Ascending aorta (tissue), 2 donors: Measurements from ENCODE around the gene SH3RF3. TPM values are rescaled to one million over a fixed set of nuclear protein-coding genes. Genes with fewer than 3 reads are reported as not detected.

Experiments used
- DNase-seq, 2 donors: peaks; one replicate each; pipeline ENCODE4 v3.0.0-alpha.2; 2019; ENCODE audit warnings: low spot score in 2 of 2
- H3K27ac ChIP-seq, 2 donors: fragments of 200-600 bp; sonication (generic); one replicate each; pipeline ENCODE4 v1.5.1; 2016 to 2017; ENCODE audit warnings: mild to moderate bottlenecking in 1 of 2
- H3K27me3 ChIP-seq: fragments of 200-600 bp; sonication (generic); one replicate; pipeline ENCODE4 v1.5.1; 2017
- H3K36me3 ChIP-seq, 2 donors: fragments of 200-600 bp; sonication (generic); one replicate each; pipeline ENCODE4 v1.5.1; 2016
- H3K4me1 ChIP-seq, 2 donors: fragments of 200-600 bp; sonication (generic); one replicate each; pipeline ENCODE4 v1.5.1; 2016 to 2017; ENCODE audit warnings: mild to moderate bottlenecking in 1 of 2
- H3K4me3 ChIP-seq, 2 donors: fragments of 200-600 bp; sonication (generic); one replicate each; pipeline ENCODE4 v1.5.1; 2016 to 2017; ENCODE audit warnings: mild to moderate bottlenecking in 1 of 2
- H3K9me3 ChIP-seq, 2 donors: fragments of 200-600 bp; sonication (generic); one replicate each; pipeline ENCODE4 v1.5.1; 2016
- CTCF ChIP-seq, 3 experiments: fragments of 200-600 bp in 2 of 3; fragments of 450-650 bp in 1 of 3; sonication (generic) in 2 of 3; IDR thresholded peaks; one replicate each; pipeline ENCODE4 v1.5.1; 2016 to 2019; ENCODE audit warnings: antibody characterized with exemption in 3 of 3, mild to moderate bottlenecking in 1 of 3, moderate library complexity in 1 of 3
- intact Hi-C: fragments of 100-400 bp; cut with DNase I; formaldehyde crosslinking; loops from one replicate; pipeline ENCODE4 v1.15.1; 2023
- total RNA-seq: library from RNA; depleted of rRNA; stranded (reverse); fragments of >200 nt; gene quantifications from one replicate; pipeline ENCODE4 v1.1.0, GENCODE V29; 2016

The SH3RF3 gene
- total RNA-seq, 1 donor from 2014 or later, result 53.5 TPM

DNA sequence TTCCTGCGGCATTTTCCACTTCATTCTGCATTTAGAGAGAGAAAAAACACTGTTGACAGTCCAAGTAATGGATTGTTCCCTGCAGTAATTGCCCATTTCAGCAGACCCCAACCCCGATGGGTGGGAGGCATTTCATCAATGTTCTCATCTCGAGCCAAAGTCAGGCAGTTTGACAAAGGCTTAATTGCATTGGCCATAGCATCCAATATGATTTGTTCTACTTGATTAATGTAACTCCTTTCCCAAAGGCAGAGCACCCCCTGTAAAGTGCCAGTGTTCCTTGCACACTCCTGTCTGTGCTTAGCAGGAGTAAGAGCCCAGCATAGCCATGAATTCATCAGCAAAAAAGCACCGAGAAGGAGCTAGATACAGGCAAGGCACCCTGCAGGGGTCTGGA lies 310.4 kb downstream of the SH3RF3 start:
- Histone ChIP-seq H3K27ac (peak overlapping the region; percentile 89 to 96), H3K4me3 (no peak overlapping the region), H3K4me1 (peaks cover 36 to 49% of the 10 kb centered on the region in 2 donors), H3K9me3 (peaks cover under 1 to 23% of the 10 kb centered on the region in 2 donors), H3K27me3 (no peaks in the 10 kb centered on the region), H3K36me3 (peaks cover 0 to 12% of the 10 kb centered on the region in 2 donors)
- TF ChIP-seq CTCF (IDR thresholded peaks at IDR 0.05), result no peak
- intact Hi-C loops, result loop anchor here (5.0 kb wide), 4 partner anchors 73 to 312 kb away; partner anchors contain the start of gene SH3RF3
- DNase-seq, result peak in 1 of 2 donors; percentile 58

DNA sequence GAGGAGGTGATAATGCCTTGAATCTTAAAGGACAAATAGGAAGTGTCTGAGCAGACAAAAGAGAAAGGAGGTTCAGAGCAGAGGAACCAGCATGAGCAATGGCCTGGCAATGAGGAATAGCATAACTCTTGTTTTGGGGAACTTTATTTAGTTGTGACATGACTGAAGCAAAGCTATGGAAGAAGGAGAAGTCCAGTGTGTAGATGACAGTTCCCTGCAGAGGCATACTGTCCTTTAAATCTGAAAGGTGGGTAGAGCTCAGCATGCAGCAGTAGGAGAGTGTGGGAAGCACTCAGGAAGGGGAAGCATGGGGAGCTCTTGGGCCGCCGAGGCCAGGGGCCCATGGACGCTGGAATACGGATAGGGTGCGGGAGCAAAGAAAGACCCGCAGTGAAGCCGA lies 311.0 kb downstream of the SH3RF3 start:
- no peak for DNase-seq
- intact Hi-C loops, result loop anchor here (5.0 kb wide), 4 partner anchors 72 to 313 kb away; partner anchors contain the start of gene SH3RF3
- peaks cover 0 to 12% of the 10 kb centered on the region in 2 donors for H3K36me3 ChIP-seq
- TF ChIP-seq CTCF (IDR thresholded peaks at IDR 0.05), result no peak
- H3K4me1 ChIP-seq, result peaks cover 36 to 49% of the 10 kb centered on the region in 2 donors
- no peak overlapping the region for H3K4me3 ChIP-seq
- peak overlapping the region; percentile 89 to 96 for H3K27ac ChIP-seq
- H3K27me3 ChIP-seq, result no peaks in the 10 kb centered on the region
- peaks cover 5 to 29% of the 10 kb centered on the region in 2 donors for H3K9me3 ChIP-seq

GRCh38 chr2:109440499-109441156 lies 311.6 kb downstream of the SH3RF3 start:
- intact Hi-C loops, result no loop called here
- DNase-seq, result peak in 1 of 2 donors; percentile 82

DNA sequence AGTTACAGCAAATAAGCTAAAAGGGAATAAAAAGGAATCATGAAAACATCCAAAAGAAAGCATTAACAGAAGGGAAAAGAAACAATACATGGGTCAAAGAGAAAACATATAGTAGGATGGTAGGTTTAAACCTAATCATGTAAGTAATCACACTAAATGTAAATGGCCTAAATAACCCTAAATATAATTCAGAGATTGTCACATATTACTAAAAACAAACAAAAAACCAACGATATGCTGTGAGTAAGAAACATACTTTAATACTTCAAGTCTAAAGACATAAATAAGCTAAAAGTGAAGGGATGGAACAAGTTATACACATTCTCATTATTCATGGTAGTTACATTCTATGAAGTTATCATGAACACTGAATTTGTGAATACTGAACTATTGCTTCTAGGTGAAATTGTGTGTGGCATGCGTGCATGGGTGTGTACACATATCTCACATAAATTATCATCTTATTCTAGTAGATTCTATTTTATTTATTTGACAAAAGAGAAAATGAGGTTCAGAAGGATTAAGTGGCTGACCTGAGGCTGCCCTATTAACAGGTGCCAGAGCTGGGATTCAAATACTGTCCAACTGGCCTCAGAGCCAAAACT lies 313.8 kb downstream of the SH3RF3 start:
- H3K27ac ChIP-seq, result no peak overlapping the region
- no peaks in the 10 kb centered on the region for H3K27me3 ChIP-seq
- peaks cover 5 to 31% of the 10 kb centered on the region in 2 donors for H3K9me3 ChIP-seq
- peaks cover 25 to 38% of the 10 kb centered on the region in 2 donors for H3K4me1 ChIP-seq
- no peak overlapping the region for H3K4me3 ChIP-seq
- peaks cover 0 to 5% of the 10 kb centered on the region in 2 donors for H3K36me3 ChIP-seq
- intact Hi-C loops, result no loop called here
- DNase-seq, result no peak
- no peak for TF ChIP-seq CTCF (IDR thresholded peaks at IDR 0.05)

More at GRCh38 chr2:109440499-109441156, 311.6 kb downstream of the SH3RF3 start:
- Histone ChIP-seq H3K36me3 (peaks cover 0 to 12% of the 10 kb centered on the region in 2 donors), H3K27me3 (no peaks in the 10 kb centered on the region), H3K9me3 (peaks cover 5 to 31% of the 10 kb centered on the region in 2 donors), H3K4me3 (no peak overlapping the region), H3K4me1 (peaks cover 35 to 46% of the 10 kb centered on the region in 2 donors), H3K27ac (peak overlapping the region; percentile 89 to 96)
- TF ChIP-seq CTCF (IDR thresholded peaks at IDR 0.05), result no peak

DNA sequence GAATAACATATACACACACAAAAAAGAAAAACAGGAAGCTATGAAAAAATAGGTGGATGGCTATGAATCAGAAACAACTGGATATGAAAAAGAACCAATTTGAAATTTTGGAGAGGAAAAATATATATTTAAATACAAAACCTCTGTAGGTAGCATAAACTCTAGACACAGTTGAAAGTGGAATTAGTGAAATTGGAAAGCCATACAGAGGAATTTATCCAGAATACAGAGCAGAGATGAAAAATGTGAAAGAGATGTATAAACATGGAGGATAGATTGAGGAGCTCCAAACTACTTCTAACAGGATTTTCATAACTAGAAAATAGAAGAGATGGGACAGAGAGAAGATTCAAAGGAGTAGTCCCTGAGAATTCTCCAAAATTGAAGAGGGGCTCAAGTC lies 315.9 kb downstream of the SH3RF3 start:
- no peak for DNase-seq
- no peak for TF ChIP-seq CTCF (IDR thresholded peaks at IDR 0.05)
- Histone ChIP-seq H3K9me3 (peaks cover 5 to 31% of the 10 kb centered on the region in 2 donors), H3K27me3 (no peaks in the 10 kb centered on the region), H3K27ac (peak overlapping the region; percentile 85 to 92), H3K4me3 (no peak overlapping the region), H3K4me1 (peaks cover 12 to 35% of the 10 kb centered on the region in 2 donors), H3K36me3 (peaks cover 0 to 5% of the 10 kb centered on the region in 2 donors)
- intact Hi-C loops, result no loop called here
